BE2C (cell line): ENCODE data around the gene SPEF1.
"Not testable (repeated sequence)": the region's sequence is repeated elsewhere in the genome, so short reads cannot be mapped to it uniquely, and the experiment has no call there.

Source experiments
- DNase-seq: peaks from one replicate; pipeline ENCODE4 v3.0.0-alpha.2; 2020
- H3K27me3 ChIP-seq: fragments of 250-450 bp; sonication (Bioruptor Pico); 2 replicates; pipeline ENCODE4 v1.5.1; 2020; ENCODE audit warnings: mild to moderate bottlenecking
- H3K36me3 ChIP-seq: fragments of 250-450 bp; sonication (Bioruptor Pico); 2 replicates; pipeline ENCODE4 v1.5.1; 2020; ENCODE audit warnings: mild to moderate bottlenecking
- H3K4me1 ChIP-seq: fragments of 250-450 bp; sonication (Bioruptor Pico); 2 replicates; pipeline ENCODE4 v1.5.1; 2020
- H3K4me3 ChIP-seq: 2 replicates; pipeline ENCODE4 v1.5.1; 2011; ENCODE audit warnings: low read depth, low read length
- H3K9me3 ChIP-seq: fragments of 250-450 bp; sonication (Bioruptor Pico); 2 replicates; pipeline ENCODE4 v1.5.1; 2020
- CTCF ChIP-seq: IDR thresholded peaks from 2 replicates; pipeline ENCODE4 v1.5.1; 2012; ENCODE audit warnings: mild to moderate bottlenecking, low read depth, low read length

The SPEF1 gene

GRCh38 chr20:3794701-3795420 is 13.6 kb upstream of the SPEF1 start:
- Histone ChIP-seq H3K4me3 (peak overlapping the region; percentile 80; the same call in 1 of the 2 replicates), H3K36me3 (peaks cover 16% of the 10 kb centered on the region), H3K27me3 (no peaks in the 10 kb centered on the region), H3K4me1 (peaks cover 21% of the 10 kb centered on the region), H3K9me3 (no peaks in the 10 kb centered on the region)
- DNase-seq = no peak
- no peak for TF ChIP-seq CTCF

GRCh38 chr20:3794168-3794567 is 12.9 kb upstream of the SPEF1 start:
- not testable (repeated sequence) for DNase-seq, H3K9me3 ChIP-seq, H3K27me3 ChIP-seq, H3K4me3 ChIP-seq
- Histone ChIP-seq H3K4me1 (peaks cover 16% of the 10 kb centered on the region), H3K36me3 (peaks cover 16% of the 10 kb centered on the region)

- H3K4me1 ChIP-seq, H3K36me3 ChIP-seq, H3K9me3 ChIP-seq, DNase-seq, H3K27me3 ChIP-seq, H3K4me3 ChIP-seq: not testable (repeated sequence)
These were observed 8.0 kb upstream of the SPEF1 start for GRCh38 chr20:3789201-3789600.

- Histone ChIP-seq H3K27me3 (no peaks in the 10 kb centered on the region), H3K9me3 (no peaks in the 10 kb centered on the region), H3K4me1 (peaks cover 8% of the 10 kb centered on the region), H3K4me3 (no peak overlapping the region), H3K36me3 (peaks cover 9% of the 10 kb centered on the region)
- peak; percentile 62 for DNase-seq
- no peak for TF ChIP-seq CTCF
These were observed 7.5 kb upstream of the SPEF1 start for GRCh38 chr20:3788685-3789155.

GRCh38 chr20:3787324-3788014 is 6.2 kb upstream of the SPEF1 start:
- Histone ChIP-seq H3K9me3 (no peaks in the 10 kb centered on the region), H3K36me3 (peaks cover 9% of the 10 kb centered on the region), H3K4me1 (peaks cover 8% of the 10 kb centered on the region), H3K4me3 (peak overlapping the region; percentile 61), H3K27me3 (no peaks in the 10 kb centered on the region)
- TF ChIP-seq CTCF = no peak
- DNase-seq = no peak

GRCh38 chr20:3786665-3787323 is 5.5 kb upstream of the SPEF1 start, which contains the start of gene CENPB:
TSS of gene CENPB (minus strand) at chr20:3786740. CDS start at chr20:3786483, 257 bp downstream.
- Histone ChIP-seq H3K9me3 (no peaks in the 10 kb centered on the region), H3K4me3 (peak within 1 kb of the TSS; percentile 84), H3K27me3 (no peaks in the 10 kb centered on the region), H3K36me3 (peaks cover 9% of the 10 kb centered on the region), H3K4me1 (peaks cover 8% of the 10 kb centered on the region)
- peak; percentile 93 for DNase-seq
- peak; percentile 53 for TF ChIP-seq CTCF
